Neural cell (in vitro differentiated cells): ENCODE measurements around the gene CARD6.
"Not testable (repeated sequence)": the region's sequence is repeated elsewhere in the genome, so short reads cannot be mapped to it uniquely, and the experiment has no call there.

Experiments used
- CTCF ChIP-seq: fragments of 450-650 bp; IDR thresholded peaks from 2 replicates; pipeline ENCODE4 v1.5.1; 2014; ENCODE audit warnings: antibody characterized with exemption, mild to moderate bottlenecking, moderate library complexity; ENCODE audit not compliant: poor library complexity, severe bottlenecking
- EP300 ChIP-seq: fragments of 450-650 bp; conservative IDR thresholded peaks from 2 replicates; pipeline ENCODE4 v1.6.1; 2014; ENCODE audit warnings: antibody characterized with exemption, mild to moderate bottlenecking, moderate library complexity; ENCODE audit not compliant: poor library complexity, severe bottlenecking
- EZH2 ChIP-seq: fragments of 200-600, 300-800 bp; shearing (Covaris generic), sonication (generic); IDR thresholded peaks from 2 replicates; pipeline ENCODE4 v1.6.1; 2014; ENCODE audit warnings: antibody characterized with exemption, low read length, borderline replicate concordance, mild to moderate bottlenecking; ENCODE audit not compliant: insufficient read depth, poor library complexity, severe bottlenecking
- POLR2AphosphoS5 ChIP-seq: IDR thresholded peaks from 2 replicates; pipeline ENCODE4 v1.6.1; 2012
- RAD21 ChIP-seq: fragments of 450-650 bp; conservative IDR thresholded peaks from 2 replicates; pipeline ENCODE4 v1.6.1; 2014; ENCODE audit warnings: antibody characterized with exemption, mild to moderate bottlenecking, moderate library complexity
- REST ChIP-seq: IDR thresholded peaks from 2 replicates; pipeline ENCODE4 v1.6.1; 2012; ENCODE audit warnings: borderline replicate concordance
- TAF1 ChIP-seq: IDR thresholded peaks from 2 replicates; pipeline ENCODE4 v1.6.1; 2012; ENCODE audit warnings: low read depth

DNA sequence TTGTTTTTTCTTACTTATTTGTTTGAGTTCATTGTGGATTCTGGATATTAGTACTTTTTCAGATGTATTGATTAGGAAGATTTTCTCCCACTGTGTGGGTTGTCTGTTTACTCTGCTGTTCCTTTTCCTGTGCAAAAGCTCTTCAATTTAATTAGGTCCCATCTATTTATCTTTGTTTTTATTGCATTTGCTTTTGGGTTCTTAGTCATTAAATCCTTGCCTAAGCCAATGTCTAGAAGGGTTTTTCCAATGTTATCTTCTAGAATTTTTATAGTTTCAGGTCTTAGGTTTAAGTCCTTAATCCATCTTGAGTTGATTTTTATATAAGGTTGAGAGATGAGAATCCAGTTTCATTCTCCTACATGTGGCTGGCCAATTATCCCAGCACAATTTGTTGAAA lies 46.8 kb upstream of the CARD6 start:
- not testable (repeated sequence) for TF ChIP-seq CTCF, POLR2AphosphoS5, EP300, EZH2, TAF1, REST, RAD21
